Placental epithelial cell (primary cell): ENCODE data around the gene ZNF582. TPM values are rescaled to one million over a fixed set of nuclear protein-coding genes. Genes with fewer than 3 reads are reported as not detected.

ENCODE experiments used
- total RNA-seq: library from RNA; depleted of rRNA; stranded (reverse); fragments of >200 nt; gene quantifications from 2 replicates; pipeline ENCODE4 v1.2.3, GENCODE V29; 2012

ZNF582 gene
- 3.3 and 3.9 TPM in 2 replicates for total RNA-seq

GRCh38 chr19:56393119-56394012, at the start of gene ZNF582:
TSS of gene ZNF582 (minus strand) at chr19:56393534. CDS start at chr19:56391752, 1,782 bp downstream.

GRCh38 chr19:56403764-56404704, 10.7 kb upstream of the ZNF582 start, which contains the start of gene ZNF583:
TSS of gene ZNF583 (plus strand) at chr19:56404332. CDS start at chr19:56407115, 2,783 bp downstream.

Other genes with a start within 250 kb of the ZNF582 start
- not detected in 2 replicates for gene GALP, start 217.5 kb downstream of the ZNF582 start, total RNA-seq
- gene ZSCAN5B, start 195.8 kb downstream of the ZNF582 start, total RNA-seq: 0.11 TPM in 1 of 2 replicates, not detected in the other
- gene ZSCAN5C, start 191.3 kb downstream of the ZNF582 start, total RNA-seq: not detected in 2 replicates
- gene EDDM13, start 120.8 kb downstream of the ZNF582 start, total RNA-seq: not detected in 2 replicates
- 7.5 and 13.2 TPM in 2 replicates for gene ZSCAN5A, start 78.7 kb downstream of the ZNF582 start, total RNA-seq
- 5.5 and 12.6 TPM in 2 replicates for gene ZNF583, start 10.8 kb upstream of the ZNF582 start, total RNA-seq
- 4.3 and 6.7 TPM in 2 replicates for gene ZNF667, start 83.8 kb upstream of the ZNF582 start, total RNA-seq
- 4.4 and 6.7 TPM in 2 replicates for gene ZNF471, start 114.3 kb upstream of the ZNF582 start, total RNA-seq
- 5.5 and 9.4 TPM in 2 replicates for gene ZFP28, start 145.4 kb upstream of the ZNF582 start, total RNA-seq
- 3.4 and 4.3 TPM in 2 replicates for gene ZNF470, start 173.9 kb upstream of the ZNF582 start, total RNA-seq
- 9.2 and 9.8 TPM in 2 replicates for gene ZNF71, start 201.8 kb upstream of the ZNF582 start, total RNA-seq
- not detected in 2 replicates for gene SMIM17, start 249.6 kb upstream of the ZNF582 start, total RNA-seq